Measurements from ENCODE around the gene IQCH. TPM values are rescaled to one million over a fixed set of nuclear protein-coding genes. Genes with fewer than 3 reads are reported as not detected.

IQCH gene
- total and polyA plus RNA-seq, 2 experiments from 2014 or later = 1.7 to 4.6 TPM

DNA sequence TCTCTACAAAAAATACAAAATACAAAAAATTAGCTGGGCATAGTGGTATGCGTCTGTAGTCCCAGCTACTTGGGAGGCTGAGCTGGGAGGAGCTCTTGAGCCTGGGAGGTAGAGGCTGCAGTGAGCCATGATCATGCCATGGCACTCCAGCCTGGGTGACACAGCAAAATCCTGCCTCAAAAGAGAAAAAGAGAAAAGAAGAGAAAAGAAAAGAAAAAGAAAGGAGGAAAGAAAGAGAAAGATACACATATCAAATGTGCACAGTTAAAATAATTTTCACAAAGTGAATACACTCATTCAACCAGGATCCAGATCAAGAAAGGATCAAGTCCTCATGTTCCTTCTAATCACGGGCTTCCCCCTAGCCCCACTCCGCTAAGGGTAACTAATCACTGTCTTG is 260.5 kb downstream of the IQCH start:
- no peak overlapping the region for H2AFZ ChIP-seq
- no peaks in the 10 kb centered on the region for H4K20me1 ChIP-seq (replicated peaks; ENCODE audit: insufficient read depth)
- H3F3A ChIP-seq (replicated peaks; ENCODE audit: low read depth) = peaks cover under 1% of the 10 kb centered on the region; the same call in 1 of the 2 replicates
- H3K27ac Mint-ChIP-seq = peak overlapping the region; percentile 28; the same call in 1 of the 2 replicates
- H3K9me2 ChIP-seq (ENCODE audit: insufficient read depth) = no peaks in the 10 kb centered on the region
- no peaks in the 10 kb centered on the region for H3K9me3 Mint-ChIP-seq
- H3K4me1 Mint-ChIP-seq = 0 out of 3 replicates have a peak, but pooled peaks cover 2% of the 10 kb centered on the region
- no peak overlapping the region for H3K4me3 Mint-ChIP-seq
- no peak for DNase-seq (ENCODE audit: low spot score)
- H3K36me3 Mint-ChIP-seq (ENCODE audit: low read depth) = no peaks in the 10 kb centered on the region
- H3K4me2 ChIP-seq = no peak overlapping the region
- no peaks in the 10 kb centered on the region; the same call in none of the 2 replicates for H3K36me3 ChIP-seq (ENCODE audit: insufficient read depth)
- H3K4me3 ChIP-seq = no peak overlapping the region
- H3K27me3 ChIP-seq (ENCODE audit: insufficient read depth) = peaks cover 9% of the 10 kb centered on the region
- H3K79me2 ChIP-seq (replicated peaks; ENCODE audit: insufficient read depth) = no peaks in the 10 kb centered on the region
- no peaks in the 10 kb centered on the region; the same call in 1 of the 2 replicates for H3K4me1 ChIP-seq (ENCODE audit: insufficient read depth)
- peaks cover 5% of the 10 kb centered on the region for H3K27me3 Mint-ChIP-seq (ENCODE audit: insufficient read depth, low read depth, poor library complexity)
- TF ChIP-seq ZNF331 (CRISPR knock-in tag; IDR thresholded peaks at IDR 0.05; ENCODE audit: low read depth) = no peak
- TF ChIP-seq, protein P1, sequence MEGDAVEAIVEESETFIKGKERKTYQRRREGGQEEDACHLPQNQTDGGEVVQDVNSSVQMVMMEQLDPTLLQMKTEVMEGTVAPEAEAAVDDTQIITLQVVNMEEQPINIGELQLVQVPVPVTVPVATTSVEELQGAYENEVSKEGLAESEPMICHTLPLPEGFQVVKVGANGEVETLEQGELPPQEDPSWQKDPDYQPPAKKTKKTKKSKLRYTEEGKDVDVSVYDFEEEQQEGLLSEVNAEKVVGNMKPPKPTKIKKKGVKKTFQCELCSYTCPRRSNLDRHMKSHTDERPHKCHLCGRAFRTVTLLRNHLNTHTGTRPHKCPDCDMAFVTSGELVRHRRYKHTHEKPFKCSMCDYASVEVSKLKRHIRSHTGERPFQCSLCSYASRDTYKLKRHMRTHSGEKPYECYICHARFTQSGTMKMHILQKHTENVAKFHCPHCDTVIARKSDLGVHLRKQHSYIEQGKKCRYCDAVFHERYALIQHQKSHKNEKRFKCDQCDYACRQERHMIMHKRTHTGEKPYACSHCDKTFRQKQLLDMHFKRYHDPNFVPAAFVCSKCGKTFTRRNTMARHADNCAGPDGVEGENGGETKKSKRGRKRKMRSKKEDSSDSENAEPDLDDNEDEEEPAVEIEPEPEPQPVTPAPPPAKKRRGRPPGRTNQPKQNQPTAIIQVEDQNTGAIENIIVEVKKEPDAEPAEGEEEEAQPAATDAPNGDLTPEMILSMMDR (conservative IDR thresholded peaks at IDR 0.05; ENCODE audit: low read depth in 2 of 2) = no peak
- no peak for TF ChIP-seq STAT1 (IDR thresholded peaks at IDR 0.05; ENCODE audit: unreplicated experiment)
- TF ChIP-seq, protein P2, sequence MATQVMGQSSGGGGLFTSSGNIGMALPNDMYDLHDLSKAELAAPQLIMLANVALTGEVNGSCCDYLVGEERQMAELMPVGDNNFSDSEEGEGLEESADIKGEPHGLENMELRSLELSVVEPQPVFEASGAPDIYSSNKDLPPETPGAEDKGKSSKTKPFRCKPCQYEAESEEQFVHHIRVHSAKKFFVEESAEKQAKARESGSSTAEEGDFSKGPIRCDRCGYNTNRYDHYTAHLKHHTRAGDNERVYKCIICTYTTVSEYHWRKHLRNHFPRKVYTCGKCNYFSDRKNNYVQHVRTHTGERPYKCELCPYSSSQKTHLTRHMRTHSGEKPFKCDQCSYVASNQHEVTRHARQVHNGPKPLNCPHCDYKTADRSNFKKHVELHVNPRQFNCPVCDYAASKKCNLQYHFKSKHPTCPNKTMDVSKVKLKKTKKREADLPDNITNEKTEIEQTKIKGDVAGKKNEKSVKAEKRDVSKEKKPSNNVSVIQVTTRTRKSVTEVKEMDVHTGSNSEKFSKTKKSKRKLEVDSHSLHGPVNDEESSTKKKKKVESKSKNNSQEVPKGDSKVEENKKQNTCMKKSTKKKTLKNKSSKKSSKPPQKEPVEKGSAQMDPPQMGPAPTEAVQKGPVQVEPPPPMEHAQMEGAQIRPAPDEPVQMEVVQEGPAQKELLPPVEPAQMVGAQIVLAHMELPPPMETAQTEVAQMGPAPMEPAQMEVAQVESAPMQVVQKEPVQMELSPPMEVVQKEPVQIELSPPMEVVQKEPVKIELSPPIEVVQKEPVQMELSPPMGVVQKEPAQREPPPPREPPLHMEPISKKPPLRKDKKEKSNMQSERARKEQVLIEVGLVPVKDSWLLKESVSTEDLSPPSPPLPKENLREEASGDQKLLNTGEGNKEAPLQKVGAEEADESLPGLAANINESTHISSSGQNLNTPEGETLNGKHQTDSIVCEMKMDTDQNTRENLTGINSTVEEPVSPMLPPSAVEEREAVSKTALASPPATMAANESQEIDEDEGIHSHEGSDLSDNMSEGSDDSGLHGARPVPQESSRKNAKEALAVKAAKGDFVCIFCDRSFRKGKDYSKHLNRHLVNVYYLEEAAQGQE (IDR thresholded peaks at IDR 0.05; ENCODE audit: unreplicated experiment) = no peak
- no peak for TF ChIP-seq CREB1 (CRISPR knock-in tag; IDR thresholded peaks at IDR 0.05; ENCODE audit: low read depth)
- no peak for TF ChIP-seq ZNF114 (CRISPR knock-in tag; IDR thresholded peaks at IDR 0.05)
- TF ChIP-seq EZH2 (IDR thresholded peaks at IDR 0.05; ENCODE audit: low read depth, unreplicated experiment) = no peak
- TF ChIP-seq, protein P3, sequence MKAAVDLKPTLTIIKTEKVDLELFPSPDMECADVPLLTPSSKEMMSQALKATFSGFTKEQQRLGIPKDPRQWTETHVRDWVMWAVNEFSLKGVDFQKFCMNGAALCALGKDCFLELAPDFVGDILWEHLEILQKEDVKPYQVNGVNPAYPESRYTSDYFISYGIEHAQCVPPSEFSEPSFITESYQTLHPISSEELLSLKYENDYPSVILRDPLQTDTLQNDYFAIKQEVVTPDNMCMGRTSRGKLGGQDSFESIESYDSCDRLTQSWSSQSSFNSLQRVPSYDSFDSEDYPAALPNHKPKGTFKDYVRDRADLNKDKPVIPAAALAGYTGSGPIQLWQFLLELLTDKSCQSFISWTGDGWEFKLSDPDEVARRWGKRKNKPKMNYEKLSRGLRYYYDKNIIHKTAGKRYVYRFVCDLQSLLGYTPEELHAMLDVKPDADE (IDR thresholded peaks at IDR 0.05) = no peak
- TF ChIP-seq, protein P4, sequence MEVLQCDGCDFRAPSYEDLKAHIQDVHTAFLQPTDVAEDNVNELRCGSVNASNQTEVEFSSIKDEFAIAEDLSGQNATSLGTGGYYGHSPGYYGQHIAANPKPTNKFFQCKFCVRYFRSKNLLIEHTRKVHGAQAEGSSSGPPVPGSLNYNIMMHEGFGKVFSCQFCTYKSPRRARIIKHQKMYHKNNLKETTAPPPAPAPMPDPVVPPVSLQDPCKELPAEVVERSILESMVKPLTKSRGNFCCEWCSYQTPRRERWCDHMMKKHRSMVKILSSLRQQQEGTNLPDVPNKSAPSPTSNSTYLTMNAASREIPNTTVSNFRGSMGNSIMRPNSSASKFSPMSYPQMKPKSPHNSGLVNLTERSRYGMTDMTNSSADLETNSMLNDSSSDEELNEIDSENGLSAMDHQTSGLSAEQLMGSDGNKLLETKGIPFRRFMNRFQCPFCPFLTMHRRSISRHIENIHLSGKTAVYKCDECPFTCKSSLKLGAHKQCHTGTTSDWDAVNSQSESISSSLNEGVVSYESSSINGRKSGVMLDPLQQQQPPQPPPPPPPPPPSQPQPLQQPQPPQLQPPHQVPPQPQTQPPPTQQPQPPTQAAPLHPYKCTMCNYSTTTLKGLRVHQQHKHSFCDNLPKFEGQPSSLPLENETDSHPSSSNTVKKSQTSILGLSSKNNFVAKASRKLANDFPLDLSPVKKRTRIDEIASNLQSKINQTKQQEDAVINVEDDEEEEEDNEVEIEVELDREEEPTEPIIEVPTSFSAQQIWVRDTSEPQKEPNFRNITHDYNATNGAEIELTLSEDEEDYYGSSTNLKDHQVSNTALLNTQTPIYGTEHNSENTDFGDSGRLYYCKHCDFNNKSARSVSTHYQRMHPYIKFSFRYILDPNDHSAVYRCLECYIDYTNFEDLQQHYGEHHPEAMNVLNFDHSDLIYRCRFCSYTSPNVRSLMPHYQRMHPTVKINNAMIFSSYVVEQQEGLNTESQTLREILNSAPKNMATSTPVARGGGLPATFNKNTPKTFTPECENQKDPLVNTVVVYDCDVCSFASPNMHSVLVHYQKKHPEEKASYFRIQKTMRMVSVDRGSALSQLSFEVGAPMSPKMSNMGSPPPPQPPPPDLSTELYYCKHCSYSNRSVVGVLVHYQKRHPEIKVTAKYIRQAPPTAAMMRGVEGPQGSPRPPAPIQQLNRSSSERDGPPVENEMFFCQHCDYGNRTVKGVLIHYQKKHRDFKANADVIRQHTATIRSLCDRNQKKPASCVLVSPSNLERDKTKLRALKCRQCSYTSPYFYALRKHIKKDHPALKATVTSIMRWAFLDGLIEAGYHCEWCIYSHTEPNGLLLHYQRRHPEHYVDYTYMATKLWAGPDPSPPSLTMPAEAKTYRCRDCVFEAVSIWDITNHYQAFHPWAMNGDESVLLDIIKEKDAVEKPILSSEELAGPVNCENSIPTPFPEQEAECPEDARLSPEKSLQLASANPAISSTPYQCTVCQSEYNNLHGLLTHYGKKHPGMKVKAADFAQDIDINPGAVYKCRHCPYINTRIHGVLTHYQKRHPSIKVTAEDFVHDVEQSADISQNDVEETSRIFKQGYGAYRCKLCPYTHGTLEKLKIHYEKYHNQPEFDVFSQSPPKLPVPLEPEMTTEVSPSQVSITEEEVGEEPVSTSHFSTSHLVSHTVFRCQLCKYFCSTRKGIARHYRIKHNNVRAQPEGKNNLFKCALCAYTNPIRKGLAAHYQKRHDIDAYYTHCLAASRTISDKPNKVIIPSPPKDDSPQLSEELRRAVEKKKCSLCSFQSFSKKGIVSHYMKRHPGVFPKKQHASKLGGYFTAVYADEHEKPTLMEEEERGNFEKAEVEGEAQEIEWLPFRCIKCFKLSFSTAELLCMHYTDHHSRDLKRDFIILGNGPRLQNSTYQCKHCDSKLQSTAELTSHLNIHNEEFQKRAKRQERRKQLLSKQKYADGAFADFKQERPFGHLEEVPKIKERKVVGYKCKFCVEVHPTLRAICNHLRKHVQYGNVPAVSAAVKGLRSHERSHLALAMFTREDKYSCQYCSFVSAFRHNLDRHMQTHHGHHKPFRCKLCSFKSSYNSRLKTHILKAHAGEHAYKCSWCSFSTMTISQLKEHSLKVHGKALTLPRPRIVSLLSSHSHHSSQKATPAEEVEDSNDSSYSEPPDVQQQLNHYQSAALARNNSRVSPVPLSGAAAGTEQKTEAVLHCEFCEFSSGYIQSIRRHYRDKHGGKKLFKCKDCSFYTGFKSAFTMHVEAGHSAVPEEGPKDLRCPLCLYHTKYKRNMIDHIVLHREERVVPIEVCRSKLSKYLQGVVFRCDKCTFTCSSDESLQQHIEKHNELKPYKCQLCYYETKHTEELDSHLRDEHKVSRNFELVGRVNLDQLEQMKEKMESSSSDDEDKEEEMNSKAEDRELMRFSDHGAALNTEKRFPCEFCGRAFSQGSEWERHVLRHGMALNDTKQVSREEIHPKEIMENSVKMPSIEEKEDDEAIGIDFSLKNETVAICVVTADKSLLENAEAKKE (CRISPR knock-in tag; IDR thresholded peaks at IDR 0.05) = no peak
- TF ChIP-seq NANOG (IDR thresholded peaks at IDR 0.05; ENCODE audit: borderline replicate concordance) = no peak
- TF ChIP-seq JUNB (IDR thresholded peaks at IDR 0.05; ENCODE audit: unreplicated experiment) = no peak
- no peak overlapping the region for H3K27ac ChIP-seq (ENCODE audit: low read depth)
- ATAC-seq = no peak
